ENCODE measurements around the gene PTPRD.

DNA sequence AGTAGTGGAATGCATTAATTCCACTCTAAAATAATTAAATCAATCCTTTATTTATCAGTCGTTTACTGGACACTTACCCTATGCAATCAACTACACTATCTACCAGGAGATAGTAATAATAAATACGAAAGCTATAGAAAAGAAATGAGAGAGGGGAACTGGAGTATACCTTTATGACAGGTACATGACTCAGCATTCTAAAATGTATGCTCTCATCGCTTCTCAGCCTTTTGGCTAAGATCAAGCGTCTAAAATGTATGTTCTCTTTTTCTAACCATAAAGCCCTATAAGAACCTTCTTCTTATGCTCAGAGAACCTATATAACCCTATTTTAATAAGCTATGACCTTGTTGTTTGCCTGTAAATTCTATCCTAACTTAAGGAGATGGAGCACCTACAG is 2059.4 kb downstream of the PTPRD start:
- no peak for TF ChIP-seq POLR2AphosphoS5 (IDR thresholded peaks at IDR 0.05)
- TF ChIP-seq, protein P1, sequence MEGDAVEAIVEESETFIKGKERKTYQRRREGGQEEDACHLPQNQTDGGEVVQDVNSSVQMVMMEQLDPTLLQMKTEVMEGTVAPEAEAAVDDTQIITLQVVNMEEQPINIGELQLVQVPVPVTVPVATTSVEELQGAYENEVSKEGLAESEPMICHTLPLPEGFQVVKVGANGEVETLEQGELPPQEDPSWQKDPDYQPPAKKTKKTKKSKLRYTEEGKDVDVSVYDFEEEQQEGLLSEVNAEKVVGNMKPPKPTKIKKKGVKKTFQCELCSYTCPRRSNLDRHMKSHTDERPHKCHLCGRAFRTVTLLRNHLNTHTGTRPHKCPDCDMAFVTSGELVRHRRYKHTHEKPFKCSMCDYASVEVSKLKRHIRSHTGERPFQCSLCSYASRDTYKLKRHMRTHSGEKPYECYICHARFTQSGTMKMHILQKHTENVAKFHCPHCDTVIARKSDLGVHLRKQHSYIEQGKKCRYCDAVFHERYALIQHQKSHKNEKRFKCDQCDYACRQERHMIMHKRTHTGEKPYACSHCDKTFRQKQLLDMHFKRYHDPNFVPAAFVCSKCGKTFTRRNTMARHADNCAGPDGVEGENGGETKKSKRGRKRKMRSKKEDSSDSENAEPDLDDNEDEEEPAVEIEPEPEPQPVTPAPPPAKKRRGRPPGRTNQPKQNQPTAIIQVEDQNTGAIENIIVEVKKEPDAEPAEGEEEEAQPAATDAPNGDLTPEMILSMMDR (IDR thresholded peaks at IDR 0.05 in 8 of 11, conservative IDR thresholded peaks at IDR 0.05 in 3 of 11): no peak
- no peak for TF ChIP-seq POLR2A (IDR thresholded peaks at IDR 0.05)
